HCT116 (cell line): ENCODE data around the gene GATB. TPM values are rescaled to one million over a fixed set of nuclear protein-coding genes. Genes with fewer than 3 reads are reported as not detected.

Experiments used
- ATAC-seq: fragments of 200-7000 bp; cut with Tn5 transposase; 2 replicates; pipeline ENCODE4 v1.9.1; 2020; ENCODE audit warnings: mild to moderate bottlenecking, moderate library complexity
- BruUV-seq: library from RNA; stranded (reverse); fragments of 400-500 nt; replicated peaks from 2 replicates; lab custom pipeline; 2021; lab: Mats Ljungman, UMichigan
- CTCF ChIA-PET: fragments of 300-600 bp; sonication (Branson Sonifier 250); formaldehyde crosslinking; loops from one replicate; lab custom pipeline; 2021; ENCODE audit warnings: antibody characterized with exemption; lab: Charles Lee
- POLR2A ChIA-PET: fragments of 300-600, 350-600 bp; sonication (Branson Sonifier 250); formaldehyde crosslinking; loops from one replicate; lab custom pipeline; 2021; ENCODE audit warnings: antibody characterized with exemption; lab: Charles Lee
- RAD21 ChIA-PET, 2 experiments: fragments of 300-600 bp; sonication (Branson Sonifier 250); formaldehyde crosslinking; loops; one replicate each; lab custom pipeline; 2023; ENCODE audit warnings: low total read pairs in 2 of 2; ENCODE audit not compliant: uncharacterized antibody in 2 of 2, unreplicated experiment in 2 of 2, low non-redundant PET in 1 of 2; lab: Charles Lee
- DNase-seq: peaks from one replicate; pipeline ENCODE4 v3.0.0-alpha.2; 2010; ENCODE audit warnings: low read depth, low spot score
- H2AFZ ChIP-seq: fragments of 200-600 bp; shearing (Covaris generic), sonication (generic); 2 replicates; pipeline ENCODE4 v1.6.1; 2017; ENCODE audit warnings: low read depth, mixed run types, mixed read lengths, antibody characterized with exemption, low read length; ENCODE audit not compliant: poor library complexity, severe bottlenecking
- H3K27ac ChIP-seq: 2 replicates; pipeline ENCODE4 v1.5.1; 2012; ENCODE audit warnings: low read depth, low read length
- H3K27me3 ChIP-seq: fragments of 200-600 bp; sonication (generic); 2 replicates; pipeline ENCODE4 v1.6.1; 2016; ENCODE audit warnings: mixed run types, low read length, mixed read lengths; ENCODE audit not compliant: insufficient read depth
- H3K36me3 ChIP-seq, 2 experiments: fragments of 200-500 bp in 1 of 2; fragments of 200-600 bp in 1 of 2; sonication (Bioruptor generic) in 1 of 2; sonication (generic) in 1 of 2; 2 replicates each; pipeline versions ENCODE4 v1.5.1 to v1.6.1; 2014 to 2016; ENCODE audit warnings: low read length in 2 of 2, inconsistent platforms in 1 of 2, mixed read lengths in 1 of 2, mixed run types in 1 of 2; ENCODE audit not compliant: insufficient read depth in 2 of 2, control insufficient read depth in 1 of 2
- H3K4me1 ChIP-seq, 2 experiments: fragments of 200-600 bp in 1 of 2; sonication (generic) in 1 of 2; 2 replicates each; pipeline versions ENCODE4 v1.5.1 to v1.6.1; 2012 to 2017; ENCODE audit warnings: low read length in 2 of 2, inconsistent platforms in 1 of 2, mild to moderate bottlenecking in 1 of 2, mixed read lengths in 1 of 2, mixed run types in 1 of 2, moderate library complexity in 1 of 2; ENCODE audit not compliant: insufficient read depth in 2 of 2, control insufficient read depth in 1 of 2
- H3K4me2 ChIP-seq: fragments of 200-600 bp; sonication (generic); 2 replicates; pipeline ENCODE4 v1.6.1; 2017; ENCODE audit warnings: mixed run types, low read length, mixed read lengths
- H3K4me3 ChIP-seq, 2 experiments: fragments of 200-600 bp in 1 of 2; sonication (generic) in 1 of 2; replicated peaks in 1 of 2; 2 replicates each; pipeline ENCODE4 v1.5.1; 2011 to 2016; ENCODE audit warnings: low read length in 2 of 2, control low read depth in 1 of 2, low read depth in 1 of 2, mild to moderate bottlenecking in 1 of 2, mixed read lengths in 1 of 2, mixed run types in 1 of 2
- H3K79me2 ChIP-seq: fragments of 200-600 bp; sonication (generic); 2 replicates; pipeline ENCODE4 v1.6.1; 2017; ENCODE audit warnings: mild to moderate bottlenecking, mixed run types, low read length, moderate library complexity, mixed read lengths; ENCODE audit not compliant: insufficient read depth
- H3K9ac ChIP-seq: fragments of 200-600 bp; sonication (generic); 2 replicates; pipeline ENCODE4 v1.6.1; 2016; ENCODE audit warnings: low read length, mixed read lengths
- H3K9me2 ChIP-seq: fragments of 200-600 bp; sonication (generic), shearing (Covaris generic); 2 replicates; pipeline ENCODE4 v1.6.1; 2017; ENCODE audit warnings: mixed run types, mild to moderate bottlenecking, moderate library complexity; ENCODE audit not compliant: insufficient read depth
- H3K9me3 ChIP-seq, 2 experiments: fragments of 200-500 bp in 1 of 2; fragments of 200-600 bp in 1 of 2; sonication (Bioruptor generic) in 1 of 2; sonication (generic) in 1 of 2; 2 replicates each; pipeline ENCODE4 v1.6.1; 2014 to 2017; ENCODE audit warnings: low read length in 2 of 2, mixed read lengths in 2 of 2, inconsistent platforms in 1 of 2, low read depth in 1 of 2, mild to moderate bottlenecking in 1 of 2, mixed run types in 1 of 2, moderate library complexity in 1 of 2; ENCODE audit not compliant: control insufficient read depth in 1 of 2, insufficient read depth in 1 of 2
- H4K20me1 ChIP-seq: fragments of 200-600 bp; sonication (generic), shearing (Covaris generic); 2 replicates; pipeline ENCODE4 v1.6.1; 2017; ENCODE audit warnings: mixed run types, mild to moderate bottlenecking, moderate library complexity; ENCODE audit not compliant: insufficient read depth
- ATF3 ChIP-seq: IDR thresholded peaks from 2 replicates; pipeline ENCODE4 v1.6.1; 2012
- CBX3 ChIP-seq: IDR thresholded peaks from 2 replicates; pipeline ENCODE4 v1.6.1; 2012; ENCODE audit warnings: low read depth
- CEBPB ChIP-seq: IDR thresholded peaks from 2 replicates; pipeline ENCODE4 v1.6.1; 2012; ENCODE audit warnings: low read depth
- EGR1 ChIP-seq: IDR thresholded peaks from 2 replicates; pipeline ENCODE4 v1.6.1; 2012; ENCODE audit warnings: low read depth
- ELF1 ChIP-seq: IDR thresholded peaks from 2 replicates; pipeline ENCODE4 v1.6.1; 2012; ENCODE audit warnings: low read depth, borderline replicate concordance
- FOSL1 ChIP-seq: IDR thresholded peaks from 2 replicates; pipeline ENCODE4 v1.6.1; 2012; ENCODE audit warnings: low read depth
- MAX ChIP-seq: IDR thresholded peaks from 2 replicates; pipeline ENCODE4 v1.6.1; 2012
- POLR2A ChIP-seq: IDR thresholded peaks from 2 replicates; pipeline ENCODE4 v1.7.0; 2011; ENCODE audit warnings: borderline replicate concordance; ENCODE audit not compliant: insufficient read depth, insufficient read length; ENCODE audit errors: extremely low read depth
- POLR2AphosphoS5 ChIP-seq: IDR thresholded peaks from 2 replicates; pipeline ENCODE4 v1.6.1; 2011; ENCODE audit warnings: mild to moderate bottlenecking, low read depth, low read length, moderate library complexity
- REST ChIP-seq: IDR thresholded peaks from 2 replicates; pipeline ENCODE4 v1.6.1; 2012; ENCODE audit warnings: low read depth
- SIN3A ChIP-seq: IDR thresholded peaks from 2 replicates; pipeline ENCODE4 v1.6.1; 2012; ENCODE audit warnings: low read depth
- SP1 ChIP-seq: IDR thresholded peaks from 2 replicates; pipeline ENCODE4 v1.6.1; 2012; ENCODE audit warnings: low read depth
- TCF7L2 ChIP-seq: IDR thresholded peaks from 2 replicates; pipeline ENCODE4 v1.7.0; 2011; ENCODE audit warnings: borderline replicate concordance, inconsistent platforms; ENCODE audit not compliant: insufficient read depth, insufficient read length; ENCODE audit errors: extremely low read depth
- YY1 ChIP-seq: IDR thresholded peaks from 2 replicates; pipeline ENCODE4 v1.6.1; 2011; ENCODE audit warnings: low read length, low read depth, moderate library complexity, mild to moderate bottlenecking; ENCODE audit not compliant: insufficient replicate concordance; ENCODE audit errors: extremely low read depth
- ZNF274 ChIP-seq: fragments of 200-500 bp; sonication (Bioruptor generic); IDR thresholded peaks from 2 replicates; pipeline ENCODE4 v1.6.1; 2014; ENCODE audit warnings: mild to moderate bottlenecking, low read depth, low read length, inconsistent platforms
- intact Hi-C: fragments of 100-400 bp; cut with micrococcal nuclease; formaldehyde crosslinking; loops from 2 replicates; pipeline ENCODE4 v1.10.0; 2022
- total RNA-seq: library from RNA; stranded (reverse); gene quantifications from one replicate; pipeline ENCODE4 v1.2.1, GENCODE V29; 2021; ENCODE audit not compliant: unreplicated experiment
- TF ChIP-seq, protein P1 (sequence below), 3 experiments: fragments of 200-600 bp in 1 of 3; sonication (generic) in 1 of 3; IDR thresholded peaks in 2 of 3; conservative IDR thresholded peaks in 1 of 3; 2 replicates each; pipeline ENCODE4 v1.5.1; 2012 to 2017; ENCODE audit warnings: low read depth in 2 of 3, low read length in 2 of 3, antibody characterized with exemption in 1 of 3, borderline replicate concordance in 1 of 3, control low read depth in 1 of 3, mild to moderate bottlenecking in 1 of 3, mixed read lengths in 1 of 3, mixed run types in 1 of 3, moderate library complexity in 1 of 3; ENCODE audit not compliant: insufficient read depth in 1 of 3

The GATB gene
- total RNA-seq, 1 experiment from 2014 or later = 29.3 TPM

GRCh38 chr4:151774324-151774723 is 13.5 kb upstream of the GATB start:
- H2AFZ ChIP-seq = no peak overlapping the region
- RAD21 ChIA-PET = no interaction called here
- peaks cover 5 to 8% of the 10 kb centered on the region in 2 experiments; a peak in 2 of 4 replicates for H3K9me3 ChIP-seq
- H3K36me3 ChIP-seq = no peaks in the 10 kb centered on the region
- intact Hi-C loops = no loop called here
- H4K20me1 ChIP-seq = no peaks in the 10 kb centered on the region
- H3K4me2 ChIP-seq = no peak overlapping the region
- DNase-seq (no peak), ATAC-seq (no peak)
- POLR2A ChIA-PET = no interaction called here
- BruUV-seq = no TSS peak
- TF ChIP-seq ZNF274 (no peak), CBX3 (peak; percentile 63; the same call in 1 of the 2 replicates)
- H3K9me2 ChIP-seq = no peaks in the 10 kb centered on the region
- H3K9ac ChIP-seq = no peak overlapping the region
- no peaks in the 10 kb centered on the region for H3K4me1 ChIP-seq
- no peaks in the 10 kb centered on the region for H3K27me3 ChIP-seq
- no peak overlapping the region for H3K4me3 ChIP-seq
- CTCF ChIA-PET = no interaction called here
- H3K27ac ChIP-seq = no peak overlapping the region
- no peaks in the 10 kb centered on the region for H3K79me2 ChIP-seq

GRCh38 chr4:151772274-151772673 is 11.5 kb upstream of the GATB start:
- no peak overlapping the region for H3K4me3 ChIP-seq
- ATAC-seq = no peak
- H3K9me3 ChIP-seq = peaks cover 5 to 8% of the 10 kb centered on the region in 2 experiments; a peak in 2 of 4 replicates
- CTCF ChIA-PET = no interaction called here
- DNase-seq = no peak
- H3K4me1 ChIP-seq = no peaks in the 10 kb centered on the region
- POLR2A ChIA-PET = no interaction called here
- H2AFZ ChIP-seq = no peak overlapping the region
- no peak overlapping the region for H3K9ac ChIP-seq
- BruUV-seq = no TSS peak
- RAD21 ChIA-PET = no interaction called here
- no peaks in the 10 kb centered on the region for H3K79me2 ChIP-seq
- no peaks in the 10 kb centered on the region for H3K27me3 ChIP-seq
- no peak overlapping the region for H3K4me2 ChIP-seq
- H3K9me2 ChIP-seq = no peaks in the 10 kb centered on the region
- H3K27ac ChIP-seq = no peak overlapping the region
- no peaks in the 10 kb centered on the region for H3K36me3 ChIP-seq
- intact Hi-C loops = no loop called here
- no peaks in the 10 kb centered on the region for H4K20me1 ChIP-seq
- TF ChIP-seq TCF7L2 (no peak), ATF3 (no peak), SIN3A (no peak), CBX3 (no peak), ZNF274 (no peak), ELF1 (no peak), MAX (no peak), FOSL1 (no peak), SP1 (no peak), REST (no peak), POLR2AphosphoS5 (no peak), YY1 (no peak), EGR1 (no peak), CEBPB (no peak), POLR2A (no peak)
- TF ChIP-seq, protein P1, sequence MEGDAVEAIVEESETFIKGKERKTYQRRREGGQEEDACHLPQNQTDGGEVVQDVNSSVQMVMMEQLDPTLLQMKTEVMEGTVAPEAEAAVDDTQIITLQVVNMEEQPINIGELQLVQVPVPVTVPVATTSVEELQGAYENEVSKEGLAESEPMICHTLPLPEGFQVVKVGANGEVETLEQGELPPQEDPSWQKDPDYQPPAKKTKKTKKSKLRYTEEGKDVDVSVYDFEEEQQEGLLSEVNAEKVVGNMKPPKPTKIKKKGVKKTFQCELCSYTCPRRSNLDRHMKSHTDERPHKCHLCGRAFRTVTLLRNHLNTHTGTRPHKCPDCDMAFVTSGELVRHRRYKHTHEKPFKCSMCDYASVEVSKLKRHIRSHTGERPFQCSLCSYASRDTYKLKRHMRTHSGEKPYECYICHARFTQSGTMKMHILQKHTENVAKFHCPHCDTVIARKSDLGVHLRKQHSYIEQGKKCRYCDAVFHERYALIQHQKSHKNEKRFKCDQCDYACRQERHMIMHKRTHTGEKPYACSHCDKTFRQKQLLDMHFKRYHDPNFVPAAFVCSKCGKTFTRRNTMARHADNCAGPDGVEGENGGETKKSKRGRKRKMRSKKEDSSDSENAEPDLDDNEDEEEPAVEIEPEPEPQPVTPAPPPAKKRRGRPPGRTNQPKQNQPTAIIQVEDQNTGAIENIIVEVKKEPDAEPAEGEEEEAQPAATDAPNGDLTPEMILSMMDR (IDR thresholded peaks at IDR 0.05 in 2 of 3, conservative IDR thresholded peaks at IDR 0.05 in 1 of 3; ENCODE audit: borderline replicate concordance in 1 of 3, insufficient read depth in 1 of 3, low read depth in 2 of 3, low read length in 2 of 3) = no peak
